NCI-H345 treated with DMSO at 0.1 percent for 48 hours (cell line): ENCODE data around the gene ATOX1.
"Not testable (repeated sequence)": the region's sequence is repeated elsewhere in the genome, so short reads cannot be mapped to it uniquely, and the experiment has no call there.

Source experiments
- DNase-seq: peaks from one replicate; lab custom pipeline; 2025; ENCODE audit not compliant: unreplicated experiment; lab: John Stamatoyannopoulos, UW

The ATOX1 gene

DNA sequence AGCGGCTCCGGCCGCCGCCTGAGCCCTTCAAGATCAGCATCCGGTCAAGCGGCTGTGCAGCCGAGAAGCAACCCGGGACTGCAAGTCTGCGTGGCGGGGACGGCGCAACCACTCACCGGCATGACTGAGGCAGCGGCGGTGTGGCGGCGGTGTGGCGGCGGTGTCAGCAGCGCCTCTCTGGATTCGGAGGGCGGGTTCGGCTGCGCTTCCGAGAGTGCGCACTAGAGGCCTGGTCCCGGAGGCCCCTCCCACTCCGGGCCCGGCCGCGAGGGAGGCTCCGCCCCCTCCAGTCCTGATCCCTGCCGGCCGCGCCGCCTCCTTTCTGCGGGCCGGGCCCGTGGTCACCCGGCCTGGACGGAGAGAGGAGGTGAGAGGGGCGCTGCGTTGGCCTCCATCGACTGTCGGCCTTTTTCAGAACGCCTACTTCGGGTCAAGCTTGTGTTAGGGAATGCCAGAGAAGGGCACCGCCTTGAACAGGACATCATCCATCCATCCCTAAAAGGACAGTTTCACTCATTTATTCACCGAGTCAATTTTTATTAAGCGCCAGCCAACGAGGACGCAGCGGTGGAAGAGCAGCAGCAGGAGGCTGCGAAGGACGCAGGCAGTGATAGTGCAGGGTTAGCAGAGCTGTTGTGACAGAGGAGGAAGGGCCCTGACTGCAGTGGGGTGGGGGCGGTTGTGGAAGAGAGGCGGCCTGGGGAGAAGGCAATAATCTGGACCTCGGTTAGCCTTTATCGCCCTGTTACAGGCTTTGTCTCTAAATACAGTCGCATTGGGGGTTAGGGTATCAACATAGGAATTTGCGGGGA, at the start of gene ATOX1:
ATOX1 (minus strand) TSS at position 202 of the 812 bp plus-strand sequence; CDS start at position 122, 80 bp downstream.
- peak; percentile 76 for DNase-seq

- DNase-seq: no peak
Measured at GRCh38 chr5:151805414-151806223, 47.2 kb upstream of the ATOX1 start.

DNA sequence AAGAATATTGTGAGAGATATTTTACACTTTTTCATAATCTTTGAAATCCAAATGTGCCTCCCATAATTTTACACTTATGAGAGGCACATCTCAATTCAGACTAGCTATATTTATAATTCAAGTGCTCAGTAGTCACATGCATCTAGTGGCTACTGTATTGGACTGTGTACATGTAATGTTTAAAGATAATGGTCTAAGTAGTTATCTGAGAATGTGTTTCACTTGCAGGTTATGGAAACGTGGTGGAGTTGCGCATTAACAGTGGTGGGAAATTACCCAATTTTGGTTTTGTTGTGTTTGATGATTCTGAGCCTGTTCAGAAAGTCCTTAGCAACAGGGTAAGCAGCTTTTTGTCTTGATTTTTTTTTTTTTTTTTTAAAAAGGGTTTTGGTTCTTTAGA, 42.1 kb upstream of the ATOX1 start:
- DNase-seq: no peak

DNA sequence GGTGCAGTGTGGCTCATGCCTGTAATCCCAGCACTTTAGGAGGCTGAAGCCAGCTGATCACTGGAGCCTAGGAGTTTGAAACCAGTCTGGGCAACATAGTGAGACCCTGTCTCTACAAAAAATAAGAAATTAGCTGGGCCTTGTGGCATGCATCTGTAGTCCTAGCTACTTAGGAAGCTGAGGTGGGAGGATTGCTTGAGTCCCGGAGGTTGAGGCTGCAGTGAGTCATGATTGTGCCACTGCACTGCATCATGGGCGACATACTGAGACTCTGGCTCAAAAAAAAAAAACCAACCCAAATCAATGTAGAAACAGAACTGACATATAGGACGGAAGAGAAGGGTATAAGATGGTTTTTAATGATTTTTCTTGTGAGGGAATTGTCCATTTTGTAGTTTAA, 41.0 kb upstream of the ATOX1 start:
- DNase-seq: no peak

DNA sequence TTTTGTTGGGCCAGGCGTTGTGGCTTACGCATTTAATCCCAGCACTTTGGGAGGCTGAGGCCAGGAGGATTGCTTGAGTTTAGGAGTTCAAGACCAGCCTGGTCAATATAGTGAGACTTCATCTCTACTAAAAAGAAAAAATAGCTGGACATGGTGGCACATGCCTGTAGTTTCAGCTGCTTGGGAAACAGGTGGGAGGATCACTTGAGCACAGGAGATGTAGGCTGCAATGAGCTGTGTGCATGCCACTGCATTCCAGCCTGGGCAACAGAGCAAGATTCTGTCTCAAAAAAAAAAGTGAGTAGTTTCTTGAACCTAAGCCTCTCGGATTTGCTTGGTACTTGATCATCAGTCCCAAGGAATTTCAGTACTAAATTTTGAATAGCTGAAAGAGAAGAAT, 40.2 kb upstream of the ATOX1 start:
- DNase-seq: no peak

GRCh38 chr5:151795426-151795825, 37.0 kb upstream of the ATOX1 start:
- no peak for DNase-seq

GRCh38 chr5:151793358-151793757, 34.9 kb upstream of the ATOX1 start:
- DNase-seq: no peak

DNA sequence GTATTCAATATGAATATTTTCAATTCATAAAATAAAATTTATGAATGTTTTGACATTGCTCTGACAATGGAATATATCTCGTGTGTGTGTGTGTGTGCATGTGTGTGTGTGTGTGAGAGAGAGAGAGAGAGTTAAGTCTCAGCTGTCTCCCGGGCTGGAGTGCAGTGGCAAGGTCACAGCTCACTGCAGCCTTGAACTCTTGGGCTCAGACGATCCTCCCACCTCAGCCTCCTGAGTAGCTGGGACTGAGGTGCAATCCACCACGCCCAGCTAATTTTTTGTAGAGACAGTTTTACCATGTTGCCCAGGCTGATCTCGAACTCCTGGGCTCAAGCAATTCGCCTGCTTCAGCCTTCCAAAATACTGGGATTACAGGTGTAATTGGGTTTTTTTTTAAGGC, 29.4 kb upstream of the ATOX1 start:
- no peak for DNase-seq

DNA sequence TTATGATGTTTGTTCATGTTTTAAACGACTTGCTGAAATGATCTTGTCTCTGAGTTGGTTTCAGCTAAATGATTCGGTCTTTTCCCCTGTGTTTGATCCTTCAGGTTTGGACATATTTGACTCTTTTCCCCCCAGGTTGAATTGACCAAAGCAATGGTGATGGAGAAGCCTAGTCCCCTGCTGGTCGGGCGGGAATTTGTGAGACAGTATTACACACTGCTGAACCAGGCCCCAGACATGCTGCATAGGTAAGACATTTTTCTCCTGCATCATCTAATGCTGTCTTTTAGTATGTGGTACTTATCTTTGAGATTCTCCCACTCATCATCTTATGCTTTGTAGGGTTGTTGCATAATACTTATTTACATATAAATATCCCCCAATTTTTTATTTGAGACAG, 28.0 kb upstream of the ATOX1 start:
- DNase-seq: no peak

- DNase-seq: no peak
Measured at GRCh38 chr5:151784141-151784540, 25.7 kb upstream of the ATOX1 start.

GRCh38 chr5:151783664-151784063, 25.2 kb upstream of the ATOX1 start:
- DNase-seq: not testable (repeated sequence)

- no peak for DNase-seq
Measured at GRCh38 chr5:151781201-151781600, 22.8 kb upstream of the ATOX1 start.

- no peak for DNase-seq
Measured at GRCh38 chr5:151780348-151780747, 21.9 kb upstream of the ATOX1 start.

DNA sequence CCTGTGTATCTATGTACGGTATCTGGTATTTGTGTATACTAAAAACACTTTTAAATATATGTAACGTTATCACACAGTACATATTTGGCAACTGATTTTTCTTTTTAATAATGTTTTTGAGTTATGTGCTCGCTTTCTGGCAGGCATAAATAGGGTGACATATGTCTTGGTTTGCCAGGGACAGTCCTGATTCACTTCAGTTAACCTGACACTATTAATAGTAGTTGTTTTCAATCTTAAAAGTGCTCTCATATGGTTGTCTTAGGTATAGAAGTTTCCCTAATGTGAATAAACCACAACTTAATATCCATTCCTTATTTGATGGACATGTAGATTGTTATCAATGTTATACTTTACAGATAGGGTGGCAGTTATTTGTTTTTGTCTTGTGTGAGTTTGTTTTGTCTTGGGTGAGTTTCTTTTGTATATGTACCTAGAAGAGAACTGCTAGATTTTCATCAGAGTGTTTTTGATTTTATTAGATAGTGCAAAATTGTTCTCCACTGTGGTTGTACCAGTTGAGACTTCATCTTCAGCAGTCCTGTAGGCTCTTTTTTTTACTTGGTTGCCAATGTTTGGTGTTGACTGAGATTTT, 21.2 kb upstream of the ATOX1 start:
- no peak for DNase-seq

DNA sequence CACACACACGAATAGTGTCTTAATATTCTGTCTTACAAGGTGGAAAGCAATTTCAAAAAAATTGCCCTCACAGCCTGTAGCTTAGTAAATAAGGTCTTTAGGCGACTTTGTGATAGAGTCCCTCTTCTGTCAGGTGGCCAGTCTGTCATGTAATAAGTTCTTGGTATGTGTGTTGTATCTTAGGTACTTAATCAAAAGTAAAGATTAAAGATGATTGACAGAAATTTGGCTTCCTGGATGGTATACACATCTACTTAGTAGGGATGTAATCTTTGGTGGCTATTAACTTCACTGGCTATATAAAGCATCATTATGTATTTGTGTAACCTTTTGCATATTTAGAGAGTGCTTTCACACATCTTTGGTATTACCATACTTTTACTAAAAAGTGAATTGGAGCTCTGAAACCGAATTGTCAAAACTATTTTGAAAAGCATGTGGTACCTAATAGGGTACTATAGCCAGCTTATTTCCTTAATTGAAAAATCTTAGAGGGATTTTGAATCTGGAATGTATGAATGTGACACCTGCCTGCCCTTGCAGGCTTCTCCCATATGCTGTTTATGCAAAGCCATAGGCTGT, 16.7 kb upstream of the ATOX1 start:
- no peak for DNase-seq

DNA sequence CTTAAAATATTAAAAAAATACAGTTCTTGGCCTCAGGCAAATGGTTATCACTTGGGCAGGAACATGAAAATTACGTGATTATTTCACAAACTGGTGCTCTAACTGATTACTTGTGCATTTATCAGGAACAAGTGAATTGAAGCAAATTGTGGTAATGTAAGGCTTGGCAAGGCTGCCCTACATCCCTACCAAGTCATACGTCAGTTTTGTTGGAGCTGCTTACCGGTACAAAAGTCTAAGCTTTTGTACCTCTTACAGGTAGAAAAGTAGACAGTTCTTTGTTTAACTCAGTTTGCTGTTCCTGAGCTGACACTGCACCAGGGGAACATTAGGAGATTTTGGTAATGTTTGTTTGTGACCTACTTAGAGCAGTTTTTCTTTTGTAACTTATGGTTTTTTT, 15.5 kb upstream of the ATOX1 start:
- no peak for DNase-seq

GRCh38 chr5:151772846-151773561, 14.6 kb upstream of the ATOX1 start:
- no peak for DNase-seq

DNA sequence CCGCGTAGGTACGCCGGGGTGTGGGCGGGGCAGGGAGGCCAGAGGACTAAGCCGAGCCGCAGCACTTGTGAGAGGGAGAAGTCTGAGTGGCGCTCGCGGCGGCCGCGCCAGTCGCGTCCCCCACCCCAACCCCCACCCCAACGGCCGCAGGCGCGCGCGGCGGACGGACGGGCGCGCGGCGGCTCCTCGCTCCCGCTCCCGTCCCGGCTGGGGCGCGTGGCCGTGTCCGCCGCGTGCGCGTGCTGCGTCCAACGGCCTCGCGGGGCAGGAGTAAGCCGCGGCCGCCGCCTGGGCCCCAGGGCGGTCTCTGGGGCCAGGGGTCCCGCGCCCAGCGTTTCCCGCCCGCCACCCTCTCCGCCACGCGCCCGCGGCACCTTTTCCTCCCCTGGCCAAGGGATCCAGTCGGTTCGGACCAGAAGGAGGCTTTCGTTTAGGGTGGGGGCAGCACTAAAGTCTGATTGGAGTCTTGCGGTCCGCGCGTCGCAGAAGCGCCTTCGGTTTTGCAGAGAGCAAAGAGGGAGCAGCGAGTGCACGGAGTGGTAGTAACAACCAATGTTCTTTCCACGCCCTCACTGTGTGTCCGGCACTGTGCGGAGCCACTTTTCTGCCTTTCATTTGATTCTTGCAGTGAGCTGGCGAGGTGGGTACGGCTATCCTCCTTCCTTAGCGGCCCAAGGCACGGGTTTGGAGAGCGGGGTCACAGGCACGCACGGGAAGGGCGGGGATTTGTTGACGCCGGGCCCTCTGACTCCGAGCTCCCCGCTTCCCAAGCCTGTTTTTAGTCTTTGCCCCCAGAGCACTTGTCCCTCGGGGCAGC, 13.8 kb upstream of the ATOX1 start:
- DNase-seq: peak; percentile 51

GRCh38 chr5:151771259-151772028, 13.0 kb upstream of the ATOX1 start, which contains the start of gene G3BP1:
TSS of gene G3BP1 (plus strand) at chr5:151771954. CDS start at chr5:151786621, 14,667 bp downstream.
- peak; percentile 100 for DNase-seq
